ENCODE measurements around the gene HOXD11.

- TF ChIP-seq SMC3 (conservative IDR thresholded peaks at IDR 0.05; ENCODE audit: poor library complexity), result no peak
- TF ChIP-seq POLR2AphosphoS5 (IDR thresholded peaks at IDR 0.05), result no peak
- TF ChIP-seq EP300 (conservative IDR thresholded peaks at IDR 0.05; ENCODE audit: poor library complexity, severe bottlenecking), result no peak
- TF ChIP-seq CTCF (IDR thresholded peaks at IDR 0.05; ENCODE audit: poor library complexity, severe bottlenecking), result no peak
- no peak for TF ChIP-seq TAF1 (IDR thresholded peaks at IDR 0.05; ENCODE audit: low read depth)
- no peak for TF ChIP-seq REST (IDR thresholded peaks at IDR 0.05; ENCODE audit: borderline replicate concordance)
- TF ChIP-seq EZH2 (IDR thresholded peaks at IDR 0.05; ENCODE audit: borderline replicate concordance, insufficient read depth, low read length, poor library complexity, severe bottlenecking), result no peak
Measured at GRCh38 chr2:176076063-176076462, 31.0 kb upstream of the HOXD11 start.
